OCI-LY3 (cell line): ENCODE results near the gene LTN1.
"Not testable (repeated sequence)": the region's sequence is repeated elsewhere in the genome, so short reads cannot be mapped to it uniquely, and the experiment has no call there.

ENCODE experiments used
- H2AFZ ChIP-seq: fragments of 200-600, 300-600 bp; shearing (Covaris generic); 2 replicates; pipeline ENCODE4 v1.6.0; 2014; ENCODE audit warnings: antibody characterized with exemption, low read depth, low read length
- H3K27ac ChIP-seq: fragments of 200-600, 300-600 bp; sonication (generic); 2 replicates; pipeline ENCODE4 v1.5.1; 2014; ENCODE audit warnings: mild to moderate bottlenecking, low read length, moderate library complexity, mixed read lengths
- H3K27me3 ChIP-seq: fragments of 200-600, 300-600 bp; sonication (generic); 2 replicates; pipeline ENCODE4 v1.6.1; 2014; ENCODE audit warnings: low read depth, low read length, mixed read lengths
- H3K36me3 ChIP-seq: fragments of 200-600, 300-600 bp; sonication (generic); replicated peaks from 2 replicates; pipeline ENCODE3; 2014; ENCODE audit warnings: low read depth, low read length, mixed read lengths
- H3K4me1 ChIP-seq: fragments of 300-600, 200-600 bp; sonication (generic); 2 replicates; pipeline ENCODE4 v1.6.1; 2014; ENCODE audit warnings: low read length, mixed read lengths
- H3K4me2 ChIP-seq: fragments of 200-600, 300-600 bp; sonication (generic); 2 replicates; pipeline ENCODE4 v1.6.1; 2014; ENCODE audit warnings: low read length, mixed read lengths
- H3K4me3 ChIP-seq: fragments of 300-600, 200-600 bp; sonication (generic); 2 replicates; pipeline ENCODE4 v1.5.1; 2014; ENCODE audit warnings: antibody characterized with exemption, mild to moderate bottlenecking, low read length, moderate library complexity
- H3K79me2 ChIP-seq: fragments of 300-600, 200-600 bp; shearing (Covaris generic); 2 replicates; pipeline ENCODE4 v1.6.1; 2014; ENCODE audit warnings: mild to moderate bottlenecking, low read length, mixed read lengths
- H3K9ac ChIP-seq: fragments of 300-600, 200-600 bp; shearing (Covaris generic); 2 replicates; pipeline ENCODE4 v1.6.0; 2014; ENCODE audit warnings: mild to moderate bottlenecking, low read length, moderate library complexity
- H3K9me3 ChIP-seq: fragments of 200-600, 300-600 bp; shearing (Covaris generic); 2 replicates; pipeline ENCODE4 v1.6.1; 2014; ENCODE audit warnings: low read length, mixed read lengths; ENCODE audit not compliant: insufficient read depth
- H4K20me1 ChIP-seq: fragments of 200-600, 300-600 bp; sonication (generic); 2 replicates; pipeline ENCODE4 v1.6.1; 2016; ENCODE audit warnings: low read length, mixed read lengths; ENCODE audit not compliant: insufficient read depth
- EZH2phosphoT487 ChIP-seq: fragments of 200-600 bp; shearing (Covaris generic); IDR thresholded peaks from 2 replicates; pipeline ENCODE4 v1.6.1; 2018; ENCODE audit warnings: antibody characterized with exemption, mixed run types, low read depth
- TF ChIP-seq, protein P1 (sequence below): fragments of 200-600, 300-600 bp; sonication (generic); IDR thresholded peaks from 2 replicates; pipeline ENCODE4 v1.5.1; 2014; ENCODE audit warnings: antibody characterized with exemption, low read length, low read depth

Gene LTN1

DNA sequence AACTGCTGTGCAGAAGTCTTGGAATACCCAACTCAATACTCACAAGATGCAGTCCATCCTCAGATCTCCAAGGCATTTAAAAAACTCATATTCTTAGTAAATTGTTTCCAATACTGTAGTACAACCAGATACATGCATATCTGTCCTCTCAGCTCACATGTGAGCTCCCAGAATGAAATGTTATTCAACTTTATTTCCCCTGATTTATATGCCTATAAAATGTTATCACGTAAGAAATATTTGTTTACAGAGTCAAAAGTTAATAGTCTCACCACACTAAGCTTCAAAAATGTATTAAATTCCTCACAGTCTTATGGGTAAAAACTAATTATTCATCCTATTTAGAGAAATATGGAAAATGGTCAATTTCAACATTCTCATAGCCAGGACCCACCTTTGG lies 56.6 kb downstream of the LTN1 start:
- Histone ChIP-seq H2AFZ (no peak overlapping the region), H3K9me3 (no peaks in the 10 kb centered on the region), H3K27ac (no peak overlapping the region), H3K9ac (no peak overlapping the region), H3K36me3 (peaks cover 7% of the 10 kb centered on the region), H4K20me1 (no peaks in the 10 kb centered on the region), H3K79me2 (no peaks in the 10 kb centered on the region), H3K27me3 (no peaks in the 10 kb centered on the region), H3K4me3 (no peak overlapping the region), H3K4me2 (no peak overlapping the region), H3K4me1 (no peaks in the 10 kb centered on the region)
- TF ChIP-seq, protein P1, sequence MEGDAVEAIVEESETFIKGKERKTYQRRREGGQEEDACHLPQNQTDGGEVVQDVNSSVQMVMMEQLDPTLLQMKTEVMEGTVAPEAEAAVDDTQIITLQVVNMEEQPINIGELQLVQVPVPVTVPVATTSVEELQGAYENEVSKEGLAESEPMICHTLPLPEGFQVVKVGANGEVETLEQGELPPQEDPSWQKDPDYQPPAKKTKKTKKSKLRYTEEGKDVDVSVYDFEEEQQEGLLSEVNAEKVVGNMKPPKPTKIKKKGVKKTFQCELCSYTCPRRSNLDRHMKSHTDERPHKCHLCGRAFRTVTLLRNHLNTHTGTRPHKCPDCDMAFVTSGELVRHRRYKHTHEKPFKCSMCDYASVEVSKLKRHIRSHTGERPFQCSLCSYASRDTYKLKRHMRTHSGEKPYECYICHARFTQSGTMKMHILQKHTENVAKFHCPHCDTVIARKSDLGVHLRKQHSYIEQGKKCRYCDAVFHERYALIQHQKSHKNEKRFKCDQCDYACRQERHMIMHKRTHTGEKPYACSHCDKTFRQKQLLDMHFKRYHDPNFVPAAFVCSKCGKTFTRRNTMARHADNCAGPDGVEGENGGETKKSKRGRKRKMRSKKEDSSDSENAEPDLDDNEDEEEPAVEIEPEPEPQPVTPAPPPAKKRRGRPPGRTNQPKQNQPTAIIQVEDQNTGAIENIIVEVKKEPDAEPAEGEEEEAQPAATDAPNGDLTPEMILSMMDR, result no peak
- no peak for TF ChIP-seq EZH2phosphoT487

DNA sequence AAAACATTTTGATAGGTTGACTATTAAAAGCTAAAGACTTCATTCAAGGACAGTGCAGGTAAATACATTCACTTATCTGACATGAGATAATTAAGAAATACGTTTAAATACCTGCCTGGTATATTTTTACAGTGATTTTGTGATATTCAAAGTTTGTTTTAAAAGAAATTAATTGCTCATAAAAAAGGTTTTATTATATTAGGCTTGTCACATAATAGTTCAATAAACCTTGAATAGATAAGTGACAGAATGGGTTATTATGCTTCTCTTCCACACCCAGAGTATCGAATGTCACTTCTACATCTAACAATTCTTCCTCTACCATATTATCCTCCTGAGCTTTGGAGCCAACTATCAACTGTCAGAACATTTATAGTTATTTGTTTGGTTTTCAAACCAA lies 60.0 kb downstream of the LTN1 start:
- Histone ChIP-seq H2AFZ (no peak overlapping the region), H3K27me3 (no peaks in the 10 kb centered on the region), H3K4me2 (no peak overlapping the region), H3K79me2 (no peaks in the 10 kb centered on the region), H3K36me3 (peaks cover 7% of the 10 kb centered on the region), H3K9ac (no peak overlapping the region), H3K4me3 (no peak overlapping the region), H3K27ac (no peak overlapping the region), H3K4me1 (no peaks in the 10 kb centered on the region), H4K20me1 (no peaks in the 10 kb centered on the region), H3K9me3 (no peaks in the 10 kb centered on the region)
- TF ChIP-seq EZH2phosphoT487, result no peak
- TF ChIP-seq, protein P1, result no peak

DNA sequence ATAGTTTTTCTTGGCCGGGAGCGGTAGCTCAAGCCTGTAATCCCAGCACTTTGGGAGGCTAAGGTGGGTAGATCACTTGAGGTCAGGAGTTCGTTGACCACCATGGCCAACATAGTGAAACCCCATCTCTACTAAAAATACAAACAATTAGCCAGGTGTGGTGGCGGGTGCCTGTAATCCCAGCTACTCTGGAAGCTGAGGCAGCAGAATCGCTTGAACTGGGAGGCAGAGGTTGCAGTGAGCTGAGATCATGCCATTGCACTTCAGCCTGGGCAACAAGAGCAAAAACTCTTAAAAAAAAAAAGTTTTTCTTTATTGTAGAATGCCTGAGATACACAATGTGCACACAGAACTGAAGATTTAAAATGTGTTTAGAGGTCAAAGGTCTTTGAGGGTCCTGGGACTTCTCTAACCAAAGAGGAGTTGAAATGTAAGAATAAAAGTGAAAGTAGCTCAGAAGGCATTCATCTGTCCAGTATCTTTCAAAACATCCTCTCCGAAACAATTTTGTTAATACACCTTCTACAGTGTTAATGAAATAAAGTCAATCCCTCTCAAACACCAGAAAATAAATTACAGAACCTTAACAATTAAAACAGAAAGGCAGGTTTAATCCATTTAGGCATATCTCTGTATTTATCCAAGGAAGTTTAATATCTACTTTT lies 60.8 kb downstream of the LTN1 start:
- H3K4me3 ChIP-seq, H3K4me2 ChIP-seq, H3K27ac ChIP-seq: not testable (repeated sequence)

DNA sequence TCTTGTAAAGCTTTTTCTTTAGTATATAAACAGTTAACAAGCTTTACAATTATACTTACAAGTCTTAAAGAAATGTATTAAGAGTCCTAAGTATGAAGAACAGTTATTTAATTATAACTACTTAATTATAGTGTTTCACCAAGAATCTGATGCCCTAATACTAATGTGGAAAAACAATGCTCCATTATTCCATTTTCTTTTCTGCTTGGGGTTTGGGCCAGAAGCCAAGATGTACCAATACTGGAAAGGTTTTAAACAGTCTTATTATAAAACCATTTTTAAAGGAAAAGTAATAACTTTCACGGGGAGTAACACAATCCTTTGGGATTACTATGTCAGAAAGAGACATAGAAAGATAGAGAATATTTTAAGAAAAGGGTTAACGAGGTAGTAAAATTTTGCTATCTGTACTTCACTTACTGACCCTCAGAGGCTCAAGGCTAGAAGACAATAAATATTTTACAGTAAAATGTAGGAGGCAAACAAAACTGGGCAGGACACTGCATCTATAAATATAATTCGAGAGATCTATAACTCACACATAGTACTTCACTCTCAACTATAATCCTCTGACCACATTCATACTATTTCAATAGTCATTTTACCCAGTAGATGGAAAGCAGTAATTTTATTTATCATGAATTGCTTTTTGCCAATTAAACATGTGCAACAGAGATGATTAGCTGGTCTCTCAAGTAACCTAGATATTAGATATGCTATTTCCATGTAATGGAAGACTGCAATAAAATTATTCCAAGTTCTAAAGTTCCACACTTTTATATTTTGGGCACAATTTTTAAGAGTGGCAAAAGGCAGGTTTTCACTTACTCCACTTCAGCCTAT lies 63.9 kb downstream of the LTN1 start:
- TF ChIP-seq EZH2phosphoT487, result no peak
- TF ChIP-seq, protein P1, result no peak
- H3K4me2 ChIP-seq, result no peak overlapping the region
- no peaks in the 10 kb centered on the region for H3K4me1 ChIP-seq
- no peak overlapping the region for H3K27ac ChIP-seq
- no peaks in the 10 kb centered on the region for H3K36me3 ChIP-seq
- no peak overlapping the region for H3K4me3 ChIP-seq
- H2AFZ ChIP-seq, result no peak overlapping the region
- no peaks in the 10 kb centered on the region for H3K27me3 ChIP-seq
- H4K20me1 ChIP-seq, result no peaks in the 10 kb centered on the region
- H3K9ac ChIP-seq, result no peak overlapping the region
- no peaks in the 10 kb centered on the region for H3K9me3 ChIP-seq
- H3K79me2 ChIP-seq, result no peaks in the 10 kb centered on the region

More for the DNA sequence above, 60.8 kb downstream of the LTN1 start:
- not testable (repeated sequence) for H3K27me3 ChIP-seq, H3K36me3 ChIP-seq, H3K4me1 ChIP-seq, H3K9ac ChIP-seq, H3K9me3 ChIP-seq, H4K20me1 ChIP-seq, H3K79me2 ChIP-seq, H2AFZ ChIP-seq
